Activated CD4-positive, alpha-beta T cell treated with anti-CD3 and anti-CD28 coated beads for 48 hours (primary cell): ENCODE data around the gene CD1B.
A peak's percentile ranks its signal among the peaks of the same experiment; 100 is the strongest.
"Not testable (repeated sequence)": the region's sequence is repeated elsewhere in the genome, so short reads cannot be mapped to it uniquely, and the experiment has no call there.

ENCODE experiments used
- DNase-seq: peaks from one replicate; pipeline ENCODE4 v3.0.0-alpha.2; 2020

The CD1B gene

DNA sequence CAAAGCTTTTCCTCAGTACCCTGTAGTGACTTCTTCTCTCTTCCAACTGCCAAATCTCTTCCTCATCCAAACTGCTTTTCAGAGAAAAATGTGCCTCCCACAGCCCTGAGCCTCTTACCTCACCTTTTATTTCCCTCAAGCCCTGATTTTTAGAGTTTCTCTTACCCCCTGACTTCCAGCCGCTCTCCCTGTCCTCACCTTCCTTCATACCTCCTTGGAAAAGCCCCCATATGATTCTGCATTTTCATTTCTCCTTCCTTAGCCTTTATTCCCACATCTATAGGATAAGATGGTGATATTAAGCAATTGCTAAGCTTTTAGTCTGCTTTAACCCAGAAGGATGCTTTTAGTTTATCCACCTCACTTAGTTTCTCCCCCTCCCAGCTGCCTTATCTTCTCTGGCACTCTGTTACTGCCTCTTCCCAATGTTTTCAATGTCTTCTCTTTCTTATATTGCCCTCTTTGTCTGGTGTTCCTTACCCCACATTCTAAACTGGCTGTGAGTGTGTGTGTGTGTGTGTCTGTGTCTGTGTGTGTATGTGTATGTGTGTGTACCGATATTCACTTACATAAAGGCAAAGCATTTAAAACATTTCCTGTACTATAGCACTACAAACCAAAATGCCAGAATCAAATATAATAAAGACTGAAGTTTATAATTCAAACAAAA, at the start of gene CD1B:
Gene CD1B, minus strand, starts transcription at position 51 of the 670 bp plus-strand sequence. CDS start 108 bp downstream, outside the sequence.
- no peak for DNase-seq

DNA sequence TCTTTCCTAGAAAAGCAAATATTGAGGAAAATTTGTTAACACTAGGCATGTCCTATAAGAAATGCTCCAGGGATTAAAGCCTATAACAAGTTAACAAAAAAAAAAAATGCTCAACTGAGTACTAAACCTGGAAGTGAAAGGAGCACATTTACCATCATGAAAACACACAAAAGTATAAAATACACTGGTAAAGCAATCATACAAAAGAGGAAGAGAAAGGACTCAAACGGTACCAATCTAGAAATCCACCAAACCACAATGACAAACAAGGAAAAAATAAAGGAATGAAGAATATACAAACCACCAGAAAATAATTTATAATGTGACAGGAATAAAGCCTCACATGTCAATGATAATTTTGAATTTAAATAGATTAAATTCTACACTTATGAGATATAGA, 43.5 kb upstream of the CD1B start:
- no peak for DNase-seq

DNA sequence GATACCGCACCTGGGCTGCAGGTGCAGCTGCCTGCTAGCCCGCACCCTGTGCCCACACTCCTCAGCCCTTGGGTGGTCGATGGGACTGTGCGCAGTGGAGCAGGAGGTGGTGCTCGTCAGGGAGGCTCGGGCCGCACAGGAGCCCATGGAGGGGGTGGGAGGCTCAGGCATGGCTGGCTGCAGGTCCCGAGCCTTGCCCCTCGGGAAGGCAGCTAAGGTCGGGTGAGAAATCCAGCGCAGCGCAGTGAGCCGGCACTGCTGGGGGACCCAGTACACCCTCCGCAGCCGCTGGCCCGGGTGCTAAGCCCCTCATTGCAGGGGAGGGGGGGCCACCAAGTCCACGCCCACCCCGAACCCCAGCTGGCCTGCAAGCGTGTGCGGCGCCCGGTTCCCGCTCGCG, 42.8 kb upstream of the CD1B start:
- not testable (repeated sequence) for DNase-seq

DNA sequence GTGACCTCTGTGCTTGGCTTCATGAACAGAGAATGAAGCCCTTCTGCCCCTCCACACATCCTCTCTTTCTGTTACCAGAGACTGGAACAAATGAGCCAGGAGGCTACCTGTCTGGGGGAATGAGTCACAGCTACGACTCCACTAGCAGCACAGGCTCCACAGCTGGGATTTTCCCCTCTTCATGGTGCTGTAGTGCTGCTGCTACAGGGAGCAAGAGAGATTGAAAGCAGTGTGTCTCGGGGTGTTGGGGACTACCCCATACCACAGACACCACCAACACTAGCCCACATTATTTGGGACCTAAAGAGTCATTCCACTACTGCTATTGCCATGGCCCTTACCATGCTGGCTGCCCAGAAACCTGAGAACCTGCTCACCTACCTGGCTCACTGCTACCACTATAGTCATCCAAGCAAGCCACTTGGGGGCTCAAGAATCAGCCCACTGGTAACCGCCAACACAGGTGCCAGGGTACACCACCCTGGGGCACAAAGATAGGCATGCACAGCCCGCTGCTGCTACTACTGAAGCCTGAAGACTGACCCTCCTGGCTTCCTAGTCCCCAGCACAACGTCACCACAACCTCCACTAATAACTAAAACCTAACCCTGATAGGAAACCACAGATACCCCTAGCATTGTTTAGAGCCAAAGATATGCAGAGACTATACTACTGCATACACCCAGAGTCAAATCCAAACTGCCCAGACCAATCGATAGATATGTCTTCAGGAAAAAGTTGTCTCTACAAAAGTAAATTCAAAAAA, 40.0 kb upstream of the CD1B start:
- DNase-seq: peak; percentile 63

DNA sequence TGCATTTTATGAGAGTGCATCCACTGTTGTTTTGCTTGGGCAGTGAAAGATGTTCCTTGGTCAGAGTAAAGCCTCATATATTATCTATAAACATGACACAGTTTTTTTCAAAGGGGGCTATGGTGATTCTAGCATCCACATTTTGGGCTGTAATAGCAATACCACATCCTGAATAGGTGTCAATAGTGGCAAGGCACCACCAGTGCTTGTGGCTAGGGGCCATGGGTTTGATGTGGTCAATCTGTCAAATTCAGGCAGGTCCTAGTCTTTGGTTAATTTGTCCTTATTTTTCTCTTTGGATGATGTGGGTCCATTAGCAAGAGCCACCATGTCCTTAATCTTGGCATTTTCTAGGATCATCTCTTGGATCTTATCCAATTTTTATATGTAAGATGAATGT, 35.5 kb upstream of the CD1B start:
- DNase-seq: no peak

DNA sequence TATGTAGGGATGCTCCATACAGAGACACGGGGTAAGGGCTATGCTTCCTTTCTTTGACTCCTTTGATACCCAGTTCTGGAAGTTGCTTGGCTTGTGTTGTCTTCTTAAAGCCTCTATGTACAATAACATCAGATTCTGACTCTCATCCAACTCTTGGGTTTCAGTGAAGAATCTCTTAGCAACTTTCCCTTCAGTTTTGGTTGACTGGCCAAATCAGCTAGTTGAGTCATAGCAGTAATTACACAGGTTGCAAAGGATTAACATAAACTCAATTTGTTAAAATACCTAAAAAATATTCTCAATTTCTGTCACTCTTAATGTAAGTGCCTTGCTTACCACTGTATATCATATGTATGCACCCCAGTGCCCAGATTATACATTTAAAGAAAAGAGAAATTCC, 31.6 kb upstream of the CD1B start:
- DNase-seq: no peak

DNA sequence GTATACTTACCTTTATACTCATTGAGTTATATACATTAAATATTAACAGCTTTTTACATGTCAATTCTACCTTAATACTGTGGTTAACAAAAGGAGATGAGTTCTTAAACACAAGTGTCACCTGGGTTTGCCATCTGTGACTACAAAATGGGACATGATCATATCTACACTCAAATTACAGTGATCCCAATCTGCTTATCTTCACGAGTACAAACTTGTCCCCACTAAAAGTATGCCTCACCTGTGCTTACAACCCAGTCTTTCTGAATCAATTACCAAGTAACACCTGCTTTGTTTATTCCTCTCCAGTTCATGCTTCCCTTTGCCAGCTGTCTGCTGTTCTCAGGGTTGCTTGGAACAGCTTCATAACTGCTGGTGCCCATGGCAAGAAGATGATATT, 31.2 kb upstream of the CD1B start:
- DNase-seq: no peak

DNA sequence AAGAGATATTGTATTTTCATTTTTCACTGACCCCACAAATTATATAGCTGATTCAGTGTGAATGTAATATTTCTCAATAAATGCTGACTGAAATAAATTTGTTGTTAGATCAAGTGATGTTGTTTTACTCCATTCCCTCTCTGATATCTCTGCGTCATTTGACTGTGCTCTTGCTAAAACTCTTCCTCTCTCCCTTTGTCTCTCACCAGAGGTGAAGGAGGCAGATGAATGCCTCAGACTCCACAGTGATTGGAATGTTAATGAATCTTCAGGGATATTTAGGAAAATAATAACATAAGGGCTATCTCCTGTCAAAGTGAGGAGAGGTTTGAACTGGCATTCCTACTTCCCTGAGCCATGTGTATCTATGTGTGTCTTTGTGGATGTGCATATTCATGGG, 26.1 kb upstream of the CD1B start:
- no peak for DNase-seq

DNA sequence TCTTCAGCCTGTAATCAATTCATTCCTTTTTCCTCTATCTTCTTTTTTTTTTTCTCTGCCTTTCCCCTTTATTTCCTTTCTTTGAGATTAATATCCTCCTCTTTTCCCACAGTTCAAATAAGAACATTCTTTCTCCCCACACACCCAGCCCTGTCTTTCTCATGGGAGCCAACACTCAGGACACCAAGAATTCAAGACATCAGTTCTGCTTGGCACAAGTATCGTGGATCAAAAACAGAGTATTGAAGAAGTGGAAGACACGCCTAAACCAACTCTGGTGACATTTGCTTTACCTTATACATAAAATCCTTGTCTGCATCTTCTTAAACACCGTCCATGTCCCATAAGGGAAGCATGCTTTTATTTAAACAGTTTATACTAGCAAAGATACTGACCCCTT, 25.3 kb upstream of the CD1B start:
- DNase-seq: no peak

DNA sequence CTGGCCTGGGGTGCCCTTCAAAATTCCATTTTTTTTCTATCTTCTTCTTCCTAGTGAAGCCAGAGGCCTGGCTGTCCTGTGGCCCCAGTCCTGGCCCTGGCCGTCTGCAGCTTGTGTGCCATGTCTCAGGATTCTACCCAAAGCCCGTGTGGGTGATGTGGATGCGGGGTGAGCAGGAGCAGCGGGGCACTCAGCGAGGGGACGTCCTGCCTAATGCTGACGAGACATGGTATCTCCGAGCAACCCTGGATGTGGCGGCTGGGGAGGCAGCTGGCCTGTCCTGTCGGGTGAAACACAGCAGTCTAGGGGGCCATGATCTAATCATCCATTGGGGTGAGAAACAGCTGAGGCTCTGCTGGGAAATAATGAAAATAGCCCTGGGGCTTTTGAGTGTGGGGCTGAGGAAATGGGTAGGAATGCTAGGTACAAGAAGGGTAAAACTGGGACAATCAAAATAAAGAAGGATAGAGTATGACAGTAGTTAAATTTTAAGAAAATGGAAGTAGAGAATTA, 24.5 kb upstream of the CD1B start:
- no peak for DNase-seq

DNA sequence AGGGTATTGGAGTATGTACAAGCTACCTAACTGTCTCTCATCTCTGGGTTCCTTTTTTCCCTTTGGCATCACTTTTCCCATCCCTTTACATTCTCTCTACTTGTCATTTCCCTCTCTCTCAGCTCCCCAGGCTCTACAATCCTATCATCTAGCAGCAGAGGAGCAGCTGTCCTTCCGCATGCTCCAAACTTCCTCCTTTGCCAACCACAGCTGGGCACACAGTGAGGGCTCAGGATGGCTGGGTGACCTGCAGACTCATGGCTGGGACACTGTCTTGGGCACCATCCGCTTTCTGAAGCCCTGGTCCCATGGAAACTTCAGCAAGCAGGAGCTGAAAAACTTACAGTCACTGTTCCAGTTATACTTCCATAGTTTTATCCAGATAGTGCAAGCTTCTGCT, 22.9 kb upstream of the CD1B start:
- DNase-seq: no peak

DNA sequence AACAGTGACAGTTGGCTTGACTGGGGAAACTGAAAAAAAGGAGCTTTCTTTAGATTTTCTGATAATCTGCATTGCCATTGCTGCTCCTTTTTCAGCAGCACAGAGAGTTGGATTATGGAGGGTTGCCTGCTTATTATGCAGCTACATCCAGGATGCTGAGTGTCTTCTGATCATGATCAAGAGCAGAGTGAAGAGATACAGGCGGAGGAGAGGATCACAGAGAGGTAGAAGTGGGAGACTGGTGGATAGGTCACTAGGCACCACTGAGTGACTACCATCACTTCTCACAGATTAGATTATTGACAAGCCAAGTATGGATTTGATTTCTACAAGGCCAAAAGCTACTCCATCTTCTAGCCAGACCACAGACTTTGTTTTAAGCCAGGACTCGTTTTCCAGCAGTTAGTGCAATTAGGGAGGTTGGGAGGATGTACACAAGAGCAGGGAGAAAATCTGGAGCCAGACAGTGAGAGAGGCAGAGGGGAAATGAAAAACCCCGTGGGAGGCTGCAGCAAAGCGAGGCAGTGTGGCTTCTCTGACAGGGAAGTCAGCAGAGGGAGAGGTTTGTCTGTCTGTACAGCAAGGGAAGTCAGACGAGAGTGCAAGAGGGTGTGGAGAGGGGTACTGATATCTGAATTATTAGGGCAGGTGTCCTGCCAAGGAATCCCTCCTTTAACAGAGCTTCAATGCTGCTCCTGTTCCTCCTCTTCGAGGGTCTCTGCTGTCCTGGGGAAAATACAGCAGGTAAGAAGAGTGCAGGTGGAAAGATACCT, 22.2 kb upstream of the CD1B start, which contains the start of gene CD1E:
Gene CD1E, plus strand, starts transcription at position 592 of the 773 bp plus-strand sequence. Its CDS starts 95 bp downstream, at position 687.
- DNase-seq: no peak

DNA sequence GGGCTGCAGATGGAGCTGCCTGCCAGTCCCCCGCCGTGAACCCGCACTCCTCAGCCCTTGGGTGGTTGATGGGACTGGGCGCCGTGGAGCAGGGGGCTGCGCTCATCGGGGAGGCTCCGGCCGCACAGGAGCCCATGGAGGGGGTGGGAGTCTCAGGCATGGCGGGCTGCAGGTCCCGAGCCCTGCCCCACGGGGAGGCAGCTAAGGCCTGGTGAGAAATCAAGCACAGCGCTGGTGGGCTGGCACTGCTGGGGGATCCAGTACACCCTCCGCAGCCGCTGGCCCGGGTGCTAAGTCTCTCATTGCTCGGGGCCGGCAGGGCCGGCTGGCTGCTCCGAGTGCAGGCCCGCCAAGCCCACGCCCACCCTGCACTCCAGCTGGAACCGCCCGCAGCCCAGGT, 17.6 kb upstream of the CD1B start:
- DNase-seq: not testable (repeated sequence)

DNA sequence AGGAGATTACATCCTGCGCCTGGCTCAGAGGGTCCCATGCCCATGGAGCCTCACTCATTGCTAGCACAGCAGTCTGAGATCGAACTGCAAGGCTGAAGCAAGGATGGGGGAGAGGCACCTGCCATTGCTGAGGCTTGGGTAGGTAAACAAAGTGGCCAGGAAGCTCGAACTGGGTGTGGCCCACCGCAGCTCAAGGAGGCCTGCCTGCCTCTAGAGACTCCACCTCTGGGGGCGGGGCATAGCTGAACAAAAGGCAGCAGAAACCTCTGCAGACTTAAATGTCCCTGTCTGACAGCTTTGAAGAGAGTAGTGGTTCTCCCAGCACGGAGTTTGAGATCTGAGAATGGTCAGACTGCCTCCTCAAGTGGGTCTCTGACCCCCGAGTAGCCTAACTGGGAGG, 5.1 kb upstream of the CD1B start:
- peak; percentile 4 for DNase-seq

DNA sequence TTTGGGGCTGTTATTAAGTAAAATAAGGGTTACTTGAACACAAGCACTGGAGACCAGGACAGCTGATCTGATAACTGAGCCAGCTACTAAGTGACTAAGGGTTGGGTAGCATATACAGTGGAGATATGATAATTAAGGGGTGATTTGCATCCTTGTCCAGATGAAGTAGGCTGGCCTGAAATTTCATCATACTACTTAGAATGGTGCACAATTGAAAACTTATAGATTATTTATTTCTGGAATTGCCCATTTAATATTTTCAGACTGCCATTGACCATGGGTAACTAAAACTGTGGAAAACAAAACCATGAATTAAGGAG, 3.8 kb upstream of the CD1B start:
- no peak for DNase-seq

DNA sequence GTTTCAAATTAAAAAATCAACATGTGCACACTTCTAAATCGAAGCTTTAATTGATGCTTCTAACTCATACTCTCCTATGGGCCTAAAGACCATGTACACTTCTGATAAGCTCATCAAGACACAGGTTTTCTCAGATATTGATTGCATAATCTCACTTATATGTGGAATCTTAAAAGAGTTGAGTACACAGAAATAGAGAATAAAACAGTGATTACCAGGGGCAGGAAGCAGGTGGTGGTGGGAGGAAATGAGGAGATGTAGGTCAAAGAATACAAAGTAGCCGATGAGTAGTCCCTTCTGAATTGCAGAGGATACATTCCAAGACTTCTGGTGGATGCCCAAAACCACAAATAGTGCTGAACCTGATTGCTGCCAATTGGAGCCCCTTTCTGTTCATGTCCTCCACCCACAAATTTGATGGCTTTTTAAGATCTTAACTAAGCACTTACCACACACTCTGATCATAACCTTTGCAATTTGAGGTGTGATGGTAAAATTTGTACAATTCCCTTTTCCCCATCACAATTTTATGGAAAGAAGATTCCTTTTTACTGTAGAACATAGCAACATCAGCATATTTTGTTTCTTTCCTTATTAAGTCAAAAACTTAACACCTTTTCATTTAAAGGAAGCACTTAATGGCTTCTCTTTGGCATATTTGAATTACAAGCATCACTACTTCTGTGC, 3.3 kb upstream of the CD1B start:
- no peak for DNase-seq

DNA sequence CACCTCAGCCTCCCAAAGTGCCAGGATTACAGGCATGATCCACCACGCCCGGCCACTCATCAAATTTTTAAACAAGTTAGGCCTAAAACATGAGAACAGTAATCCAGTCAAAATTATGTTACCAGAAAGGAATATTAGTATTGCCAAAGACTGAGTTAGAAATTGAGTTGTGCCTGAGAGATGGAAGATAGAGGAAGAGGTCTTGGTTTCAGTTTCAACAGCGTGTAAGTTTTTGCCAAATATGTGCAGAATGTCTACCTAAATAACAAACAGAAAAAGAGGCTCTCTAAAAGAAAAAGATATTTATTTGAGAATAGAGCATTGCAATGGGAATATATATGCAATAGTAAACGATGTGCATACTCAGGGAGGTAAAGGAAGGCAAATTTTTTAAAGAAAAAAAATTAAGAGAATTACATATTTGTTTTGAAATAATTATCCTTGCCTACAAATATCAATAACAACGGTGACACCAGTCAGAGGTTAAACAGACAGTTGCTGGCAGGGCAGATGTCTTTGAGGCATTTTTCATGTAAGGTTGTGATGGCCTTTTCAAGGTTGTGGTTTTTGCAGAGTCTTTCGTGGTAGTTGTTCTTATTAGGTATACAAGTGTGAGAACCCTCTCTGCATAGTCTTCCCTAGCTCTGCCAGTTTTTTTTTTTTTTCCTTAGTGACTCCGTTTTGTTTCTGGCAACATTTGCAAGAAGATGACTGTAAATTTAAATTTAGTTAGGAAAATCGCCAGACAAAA, 2.2 kb upstream of the CD1B start:
- no peak for DNase-seq

DNA sequence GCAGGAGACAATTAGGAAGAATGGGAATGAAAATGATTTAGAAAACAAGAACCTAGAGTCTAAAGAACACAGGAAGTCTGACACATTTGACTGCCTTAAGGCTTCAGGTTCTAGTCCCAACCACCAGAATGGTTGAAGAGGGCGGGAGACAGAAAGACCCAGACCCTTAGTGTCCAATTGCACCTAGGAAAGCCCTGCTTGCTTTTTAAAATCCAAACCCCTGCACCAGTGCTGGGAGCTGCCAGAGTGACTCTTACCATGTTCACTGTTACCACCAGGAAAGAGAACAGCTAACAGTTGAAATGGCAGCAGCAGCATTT, 265 bp downstream of the CD1B start:
- DNase-seq: no peak

DNA sequence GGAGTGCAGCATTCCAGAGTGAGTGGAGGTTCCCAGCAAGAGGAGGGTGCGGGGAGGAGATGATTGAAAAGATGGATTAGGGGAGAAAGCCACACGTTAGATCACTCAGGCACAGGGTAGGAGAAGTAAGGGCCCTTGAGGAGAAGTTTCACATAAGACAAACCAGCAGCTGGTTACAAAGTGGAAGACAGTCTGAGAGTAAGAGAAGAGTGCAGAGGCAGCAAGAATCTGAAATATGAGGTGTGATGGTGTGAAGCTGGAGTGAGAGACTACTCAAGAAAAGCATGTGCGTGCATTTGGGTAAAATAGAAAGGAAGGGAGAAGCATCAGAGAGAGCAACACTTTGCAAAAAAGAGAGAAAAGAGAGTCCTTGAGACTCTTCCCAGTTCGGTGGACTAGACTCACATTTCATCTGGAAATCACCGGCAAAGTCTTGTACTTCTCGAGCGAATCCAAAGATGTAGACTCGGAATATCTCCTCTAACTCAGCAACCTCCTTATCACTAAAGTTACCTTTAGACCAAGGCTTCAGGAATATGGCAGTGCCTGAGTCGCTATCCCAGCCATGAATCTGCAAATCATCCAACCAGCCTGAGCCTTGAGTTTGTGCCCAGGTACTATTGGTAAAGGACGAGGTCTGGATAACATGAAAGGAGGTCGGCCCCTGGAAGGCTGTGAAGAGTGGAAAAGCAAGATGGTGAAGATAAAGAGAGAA, 783 bp downstream of the CD1B start:
- no peak for DNase-seq

DNA sequence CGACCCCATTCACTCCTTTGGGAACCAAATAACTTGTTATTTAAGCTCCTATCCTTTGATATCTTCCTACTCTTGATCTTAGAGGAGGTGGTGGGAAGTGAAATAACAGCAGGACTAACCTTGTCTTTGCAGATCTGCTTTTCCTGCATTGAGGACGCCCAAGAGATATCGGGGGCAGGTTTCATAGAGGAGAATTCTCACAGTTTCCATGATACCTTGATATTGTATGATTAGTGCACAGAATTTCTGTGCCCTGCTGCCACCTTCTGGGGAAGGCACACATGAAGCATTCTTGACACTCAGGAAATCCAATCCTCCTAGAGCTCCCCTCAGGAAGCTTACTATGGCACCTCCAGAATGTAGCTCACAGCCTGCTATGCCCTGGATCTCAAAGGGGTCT, 1.6 kb downstream of the CD1B start:
- DNase-seq: peak; percentile 17

DNA sequence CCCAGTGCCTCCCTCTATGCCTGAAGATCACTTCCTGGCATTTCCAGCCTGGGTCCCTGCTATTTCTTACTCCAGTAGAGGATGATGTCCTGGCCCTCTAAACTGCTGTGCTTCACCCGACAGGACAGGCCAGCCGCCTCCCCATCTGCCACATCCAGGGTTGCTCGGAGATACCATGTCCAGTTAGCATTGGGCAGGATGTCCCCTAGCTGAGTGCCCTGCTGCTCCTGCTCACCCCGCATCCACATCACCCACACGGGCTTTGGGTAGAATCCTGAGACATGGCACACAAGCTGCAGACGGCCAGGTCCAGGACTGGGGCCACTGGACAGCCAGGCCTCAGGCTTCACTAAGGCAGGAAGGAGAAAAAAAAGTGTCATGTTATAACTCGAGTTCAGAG, 2.0 kb downstream of the CD1B start:
- no peak for DNase-seq

DNA sequence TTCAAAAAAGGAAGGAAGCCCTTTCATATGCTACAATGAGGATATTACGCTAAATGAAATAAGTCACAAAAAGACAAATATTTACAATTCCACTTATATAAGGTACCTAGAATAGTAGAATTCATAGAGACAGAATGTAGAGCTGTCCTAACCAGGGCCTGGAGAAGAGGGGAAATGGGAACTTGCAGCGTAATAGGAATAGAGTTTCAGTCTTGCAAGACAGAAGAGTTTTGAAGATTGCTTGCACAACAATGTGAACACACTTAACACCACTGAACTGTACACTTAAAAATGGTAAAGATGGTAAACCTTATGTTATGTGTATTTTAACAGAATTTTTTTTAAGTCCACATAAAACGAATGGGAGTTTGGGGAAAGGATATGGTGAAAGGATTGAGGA, 2.9 kb downstream of the CD1B start:
- DNase-seq: no peak
